Stomach (tissue), 9 donors: Measurements from ENCODE around the gene TMEM190. TPM values are rescaled to one million over a fixed set of nuclear protein-coding genes. Genes with fewer than 3 reads are reported as not detected.

Experiments used
- DNase-seq, 2 donors: peaks; one replicate each; pipeline versions ENCODE4 v3.0.0 to v3.0.0-alpha.2; 2013 to 2019
- H3K27ac ChIP-seq, 5 donors: fragments of 200-600 bp in 4 of 5; sonication (generic) in 4 of 5; one replicate each; pipeline ENCODE4 v1.5.1; 2013 to 2019; ENCODE audit warnings: mild to moderate bottlenecking in 1 of 5, moderate library complexity in 1 of 5
- H3K27me3 ChIP-seq, 3 donors: fragments of 200-600 bp; sonication (generic); one replicate each; pipeline ENCODE4 v1.5.1; 2017 to 2019; ENCODE audit warnings: mixed run types in 1 of 3
- H3K36me3 ChIP-seq, 4 donors: fragments of 200-600 bp; sonication (generic); 1 replicate in 3 of 4; 2 replicates in 1 of 4; pipeline ENCODE4 v1.5.1; 2016 to 2019
- H3K4me1 ChIP-seq, 4 donors: fragments of 200-600 bp; sonication (generic); one replicate each; pipeline ENCODE4 v1.5.1; 2016 to 2019
- H3K4me3 ChIP-seq, 4 donors: fragments of 200-600 bp; sonication (generic) in 3 of 4; one replicate each; pipeline ENCODE4 v1.5.1; 2016 to 2019; ENCODE audit warnings: mild to moderate bottlenecking in 1 of 4
- H3K9me3 ChIP-seq, 4 donors: fragments of 200-600 bp; sonication (generic); one replicate each; pipeline ENCODE4 v1.5.1; 2016 to 2019
- EP300 ChIP-seq: sonication (generic); formaldehyde crosslinking; IDR thresholded peaks from one replicate; pipeline ENCODE4 v1.6.1; 2017; ENCODE audit warnings: antibody characterized with exemption
- POLR2A ChIP-seq, 4 donors: fragments of 450-650 bp; IDR thresholded peaks; one replicate each; pipeline ENCODE4 v1.6.1; 2016; ENCODE audit warnings: antibody characterized with exemption in 4 of 4, control low read depth in 2 of 4, mild to moderate bottlenecking in 1 of 4, moderate library complexity in 1 of 4
- POLR2AphosphoS5 ChIP-seq, 3 donors: sonication (generic); formaldehyde crosslinking; IDR thresholded peaks; one replicate each; pipeline ENCODE4 v1.6.1; 2016; ENCODE audit warnings: antibody characterized with exemption in 3 of 3
- WGBS, 5 donors: extraction: QIAGEN DNeasy Blood & Tissue Kit in 3 of 5; methylation state at CpG; one replicate each; pipeline versions ENCODE4 v1.1.5 to v1.1.7; 2013 to 2018; 5-methylcytosine and 5-hydroxymethylcytosine counted together
- intact Hi-C: fragments of 100-400 bp; cut with DNase I; formaldehyde crosslinking; loops from one replicate; pipeline ENCODE4 v1.15.1; 2023; ENCODE audit warnings: low total_unique reads
- polyA plus RNA-seq, 3 donors: library from polyadenylated mRNA; stranded (reverse); fragments of 200-250 nt; gene quantifications; one replicate each; pipeline ENCODE4 v1.2.3, GENCODE V29; 2013
- total RNA-seq, 5 donors: library from RNA; depleted of rRNA; stranded (reverse); fragments of >200 nt; gene quantifications; one replicate each; pipeline versions ENCODE4 v1.1.0 to v1.2.3, GENCODE V29; 2014 to 2016
- TF ChIP-seq, protein P1 (sequence below), 7 experiments: fragments of 450-650 bp in 4 of 7; fragments of 200-600 bp in 3 of 7; sonication (generic) in 3 of 7; IDR thresholded peaks; one replicate each; pipeline ENCODE4 v1.5.1; 2016 to 2019; ENCODE audit warnings: antibody characterized with exemption in 7 of 7, control low read depth in 2 of 7, mild to moderate bottlenecking in 1 of 7
- donor health status: healthy with polysubstance abuse.
- donor health status: Bipolar disorder and iron deficiency.
- donor health status: healthy.

Gene TMEM190
- total and polyA plus RNA-seq, 8 donors, result 0.68 to 1.3 TPM; not detected in 6

DNA sequence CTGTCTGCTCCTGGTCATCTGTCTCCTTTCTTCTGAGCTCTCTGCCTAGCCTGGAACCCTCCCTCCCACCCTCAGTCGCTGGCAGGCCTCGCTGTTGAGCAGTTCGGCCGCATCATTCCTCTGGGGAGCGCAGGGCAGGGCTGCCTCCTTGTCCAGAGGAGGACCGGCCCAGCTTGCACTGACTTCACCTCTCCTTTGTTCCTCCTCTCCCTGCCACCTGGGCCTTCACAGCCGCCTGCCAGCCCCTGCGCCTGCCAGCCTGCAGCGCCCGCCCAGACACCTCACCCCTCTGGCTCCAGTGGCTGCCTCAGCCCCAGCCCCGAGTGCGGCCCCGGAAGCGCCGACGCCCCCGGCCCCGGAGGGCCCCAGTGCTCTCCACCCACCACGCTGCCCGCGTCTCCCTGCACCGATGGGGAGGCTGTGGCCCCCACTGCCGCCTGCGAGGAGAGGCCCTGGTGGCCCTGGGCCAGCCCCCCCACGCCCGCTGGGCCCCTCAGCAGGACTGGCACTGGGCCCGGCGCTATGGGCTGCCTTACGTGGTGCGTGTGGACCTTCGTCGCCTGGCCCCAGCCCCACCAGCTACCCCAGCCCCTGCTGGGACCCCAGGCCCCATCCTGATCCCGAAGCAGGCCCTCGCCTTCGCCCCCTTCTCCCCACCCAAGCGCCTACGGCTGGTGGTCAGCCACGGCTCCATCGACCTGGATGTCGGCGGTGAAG lies 29.7 kb upstream of the TMEM190 start:
- intact Hi-C loops, result no loop called here
- peaks cover 16 to 52% (median 40%) of the 10 kb centered on the region in 4 donors for H3K36me3 ChIP-seq
- H3K27ac ChIP-seq, result no peak overlapping the region
- peaks cover 0 to 16% (median 12%) of the 10 kb centered on the region in 4 donors for H3K4me1 ChIP-seq
- TF ChIP-seq POLR2A (IDR thresholded peaks at IDR 0.05) (no peak), EP300 (no peak), POLR2AphosphoS5 (IDR thresholded peaks at IDR 0.05) (no peak)
- TF ChIP-seq, protein P1, sequence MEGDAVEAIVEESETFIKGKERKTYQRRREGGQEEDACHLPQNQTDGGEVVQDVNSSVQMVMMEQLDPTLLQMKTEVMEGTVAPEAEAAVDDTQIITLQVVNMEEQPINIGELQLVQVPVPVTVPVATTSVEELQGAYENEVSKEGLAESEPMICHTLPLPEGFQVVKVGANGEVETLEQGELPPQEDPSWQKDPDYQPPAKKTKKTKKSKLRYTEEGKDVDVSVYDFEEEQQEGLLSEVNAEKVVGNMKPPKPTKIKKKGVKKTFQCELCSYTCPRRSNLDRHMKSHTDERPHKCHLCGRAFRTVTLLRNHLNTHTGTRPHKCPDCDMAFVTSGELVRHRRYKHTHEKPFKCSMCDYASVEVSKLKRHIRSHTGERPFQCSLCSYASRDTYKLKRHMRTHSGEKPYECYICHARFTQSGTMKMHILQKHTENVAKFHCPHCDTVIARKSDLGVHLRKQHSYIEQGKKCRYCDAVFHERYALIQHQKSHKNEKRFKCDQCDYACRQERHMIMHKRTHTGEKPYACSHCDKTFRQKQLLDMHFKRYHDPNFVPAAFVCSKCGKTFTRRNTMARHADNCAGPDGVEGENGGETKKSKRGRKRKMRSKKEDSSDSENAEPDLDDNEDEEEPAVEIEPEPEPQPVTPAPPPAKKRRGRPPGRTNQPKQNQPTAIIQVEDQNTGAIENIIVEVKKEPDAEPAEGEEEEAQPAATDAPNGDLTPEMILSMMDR (IDR thresholded peaks at IDR 0.05), result no peak
- no peak overlapping the region for H3K4me3 ChIP-seq
- DNase-seq, result no peak
- WGBS, 5 donors, result 88 to 93% (median 90%) methylated on average over 31 to 41 of the region's 41 CpGs
- no peaks in the 10 kb centered on the region for H3K9me3 ChIP-seq
- peaks cover 3 to 25% (median 4%) of the 10 kb centered on the region in 3 donors for H3K27me3 ChIP-seq

DNA sequence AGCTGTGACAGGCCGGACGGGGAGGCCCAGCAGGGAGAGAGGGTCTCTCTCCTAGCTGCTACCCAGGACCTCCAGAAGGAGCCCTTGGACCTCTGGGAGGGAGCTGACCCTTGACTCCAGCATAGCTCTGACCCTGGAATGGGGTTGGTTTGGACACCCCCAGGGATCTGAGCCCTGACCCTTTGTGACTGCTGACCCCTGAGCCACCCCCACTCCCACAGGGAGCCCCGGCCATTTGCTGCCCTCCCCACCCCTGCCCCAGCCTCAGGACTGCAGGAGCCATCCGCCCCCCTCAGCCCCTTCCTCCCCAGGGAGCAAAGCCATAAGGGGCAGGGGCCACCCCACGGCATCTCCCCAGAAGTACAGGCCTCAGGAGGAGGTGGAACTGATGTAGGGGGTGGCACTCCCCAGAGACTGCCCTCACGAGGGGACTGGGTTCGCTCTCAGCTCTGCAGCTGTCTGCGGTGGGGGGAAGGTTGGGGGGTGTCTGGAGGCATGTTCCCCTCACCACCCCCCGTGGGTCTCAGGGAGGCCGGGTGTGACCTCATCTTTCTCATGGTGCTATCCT lies 29.1 kb upstream of the TMEM190 start:
- Histone ChIP-seq H3K27ac (no peak overlapping the region), H3K4me1 (peaks cover 0 to 16% (median 9%) of the 10 kb centered on the region in 4 donors), H3K4me3 (no peak overlapping the region), H3K36me3 (peaks cover 10 to 46% (median 33%) of the 10 kb centered on the region in 4 donors), H3K27me3 (peaks cover 9 to 31% (median 11%) of the 10 kb centered on the region in 3 donors), H3K9me3 (no peaks in the 10 kb centered on the region)
- WGBS, 5 donors, result 78 to 89% (median 82%) methylated on average over 4 to 10 of the region's 10 CpGs
- intact Hi-C loops, result no loop called here
- no peak for DNase-seq
- TF ChIP-seq EP300, result no peak
- TF ChIP-seq POLR2A (IDR thresholded peaks at IDR 0.05), result no peak
- TF ChIP-seq, protein P1 (IDR thresholded peaks at IDR 0.05), result no peak
- TF ChIP-seq POLR2AphosphoS5 (IDR thresholded peaks at IDR 0.05), result no peak

DNA sequence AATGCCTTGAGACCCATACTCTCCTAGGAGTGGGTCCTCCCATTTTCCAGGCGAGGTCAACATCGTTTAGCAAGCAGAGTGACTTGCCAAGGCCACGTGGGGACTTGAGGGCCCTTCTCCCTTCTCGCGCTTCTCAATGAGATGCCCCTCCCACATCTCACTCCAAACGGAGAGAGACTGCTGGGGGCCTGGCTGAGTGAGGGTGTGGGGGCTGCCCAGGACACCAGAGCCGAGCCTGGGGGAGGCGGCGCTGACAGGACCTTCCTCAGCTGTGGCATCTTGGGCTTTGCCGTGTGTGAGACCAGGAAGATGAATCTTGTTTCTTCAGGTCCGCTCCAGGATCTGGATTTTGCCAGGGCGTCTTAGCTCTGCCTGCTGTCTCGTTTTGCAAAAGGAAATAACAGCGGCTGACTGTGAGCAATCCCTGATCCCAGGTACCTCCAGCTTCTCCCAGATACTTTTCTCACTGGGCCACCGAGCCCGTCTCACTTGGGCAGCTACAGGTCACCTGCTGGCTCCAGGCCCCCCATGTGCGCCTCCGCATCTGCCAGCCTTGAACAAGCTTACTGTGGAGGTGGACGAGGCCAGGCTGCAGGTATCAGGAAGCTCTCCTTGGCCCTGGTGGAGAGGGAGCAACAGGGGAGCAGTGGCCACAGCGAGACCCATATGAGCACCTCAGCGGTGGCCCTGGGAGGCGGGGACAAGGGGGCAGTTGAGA lies 28.1 kb upstream of the TMEM190 start:
- intact Hi-C loops, result no loop called here
- no peak for DNase-seq
- H3K4me1 ChIP-seq, result peaks cover 3 to 24% (median 16%) of the 10 kb centered on the region in 4 donors
- peaks cover 4 to 36% (median 24%) of the 10 kb centered on the region in 4 donors for H3K36me3 ChIP-seq
- 70 to 79% (median 76%) methylated on average over 20 to 22 of the region's 22 CpGs for WGBS, 5 donors
- no peak overlapping the region for H3K4me3 ChIP-seq
- H3K27me3 ChIP-seq, result peaks cover 15 to 41% (median 20%) of the 10 kb centered on the region in 3 donors
- H3K27ac ChIP-seq, result no peak overlapping the region
- TF ChIP-seq POLR2A (IDR thresholded peaks at IDR 0.05) (no peak), EP300 (no peak), POLR2AphosphoS5 (IDR thresholded peaks at IDR 0.05) (no peak)
- TF ChIP-seq, protein P1 (IDR thresholded peaks at IDR 0.05), result no peak
- H3K9me3 ChIP-seq, result no peaks in the 10 kb centered on the region

DNA sequence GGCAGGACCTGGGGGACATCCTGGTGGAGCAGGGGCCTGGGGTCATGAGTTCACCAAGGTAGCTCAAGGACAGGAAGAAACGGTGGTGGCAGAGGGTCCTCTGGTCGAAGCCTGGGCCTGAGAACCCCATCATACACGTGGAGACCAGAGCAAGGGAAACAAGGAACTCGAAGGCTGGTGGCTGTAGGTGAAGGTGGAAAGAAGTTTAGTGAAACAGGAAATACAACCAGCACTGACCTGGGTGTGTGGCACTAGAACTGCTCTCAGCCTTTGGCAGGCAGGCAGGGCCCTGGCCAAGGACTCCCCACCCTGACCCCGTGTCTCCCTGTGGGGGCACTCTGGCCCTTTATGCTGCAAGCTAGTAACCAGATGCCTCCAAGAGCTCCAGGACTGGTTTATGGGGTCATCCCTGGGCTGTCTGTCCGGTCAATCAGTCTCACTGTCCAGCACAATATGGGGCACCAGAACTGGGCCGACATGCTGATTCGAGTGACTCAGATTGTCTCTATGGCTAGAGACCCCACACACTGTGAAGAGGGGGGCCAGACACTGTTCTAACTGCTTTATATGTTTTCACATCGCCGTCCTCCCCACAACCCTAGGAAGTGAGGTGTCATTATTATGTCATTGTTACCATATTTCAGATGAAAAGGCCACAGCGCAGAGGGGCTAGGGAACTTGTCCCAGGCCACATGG lies 25.9 kb upstream of the TMEM190 start:
- intact Hi-C loops, result no loop called here
- peaks cover 4 to 17% (median 15%) of the 10 kb centered on the region in 4 donors for H3K36me3 ChIP-seq
- WGBS, 5 donors, result 56 to 70% (median 64%) methylated on average over 11 of the region's 11 CpGs
- peaks cover 27 to 64% (median 35%) of the 10 kb centered on the region in 3 donors for H3K27me3 ChIP-seq
- peaks cover 18 to 32% (median 26%) of the 10 kb centered on the region in 4 donors for H3K4me1 ChIP-seq
- TF ChIP-seq POLR2A (IDR thresholded peaks at IDR 0.05), result no peak
- no peak for TF ChIP-seq POLR2AphosphoS5 (IDR thresholded peaks at IDR 0.05)
- TF ChIP-seq EP300, result no peak
- TF ChIP-seq, protein P1 (IDR thresholded peaks at IDR 0.05), result no peak
- H3K4me3 ChIP-seq, result no peak overlapping the region
- H3K9me3 ChIP-seq, result no peaks in the 10 kb centered on the region
- H3K27ac ChIP-seq, result no peak overlapping the region
- peak in 1 of 2 donors; percentile 66 for DNase-seq
